H1 (cell line): ENCODE data around the gene KAT5. TPM values are rescaled to one million over a fixed set of nuclear protein-coding genes. Genes with fewer than 3 reads are reported as not detected.

Experiments used
- CTCF ChIA-PET: fragments of 300-600 bp; sonication (Branson Sonifier 250); formaldehyde crosslinking; loops from one replicate; lab custom pipeline; 2021; ENCODE audit not compliant: partially characterized antibody; lab: Charles Lee
- POLR2A ChIA-PET: fragments of 300-600 bp; sonication (Branson Sonifier 250); formaldehyde crosslinking; loops from one replicate; lab custom pipeline; 2021; ENCODE audit warnings: inconsistent platforms; ENCODE audit not compliant: partially characterized antibody; lab: Charles Lee
- DNase-seq, 2 experiments: peaks; one replicate each; pipeline versions ENCODE4 v3.0.0 to v3.0.0-alpha.2; 2010 to 2022; ENCODE audit warnings: low spot score in 2 of 2, low read depth in 1 of 2, mixed read lengths in 1 of 2
- FAIRE-seq: peaks from 2 replicates; lab custom pipeline; 2011; peaks lifted over from hg19 to GRCh38; lab: Jason Lieb, UNC
- H2AFZ ChIP-seq: 2 replicates; pipeline ENCODE4 v1.8.1; 2012; ENCODE audit warnings: low read length, inconsistent platforms
- H2AK5ac ChIP-seq: 2 replicates; pipeline ENCODE4 v1.6.1; 2013; ENCODE audit warnings: low read depth, low read length
- H2BK120ac ChIP-seq: replicated peaks from 2 replicates; pipeline ENCODE3; 2013; ENCODE audit warnings: low read depth, low read length, inconsistent platforms
- H2BK12ac ChIP-seq: 2 replicates; pipeline ENCODE4 v1.6.1; 2013; ENCODE audit warnings: low read depth, low read length
- H2BK15ac ChIP-seq: 2 replicates; pipeline ENCODE4 v1.6.1; 2013; ENCODE audit warnings: low read length
- H2BK20ac ChIP-seq: 2 replicates; pipeline ENCODE4 v1.6.1; 2013; ENCODE audit warnings: low read length
- H2BK5ac ChIP-seq: 2 replicates; pipeline ENCODE4 v1.6.1; 2013; ENCODE audit warnings: low read depth, low read length
- H3K14ac ChIP-seq: 2 replicates; pipeline ENCODE4 v1.6.1; 2013; ENCODE audit warnings: inconsistent platforms; ENCODE audit not compliant: insufficient read length
- H3K18ac ChIP-seq: 2 replicates; pipeline ENCODE4 v1.6.1; 2013; ENCODE audit warnings: low read length; ENCODE audit errors: extremely low read depth
- H3K23ac ChIP-seq: 2 replicates; pipeline ENCODE4 v1.6.1; 2013; ENCODE audit warnings: inconsistent platforms; ENCODE audit not compliant: insufficient read length
- H3K23me2 ChIP-seq: 2 replicates; pipeline ENCODE4 v1.6.1; 2013; ENCODE audit warnings: low read depth, low read length
- H3K27ac ChIP-seq: 2 replicates; pipeline ENCODE4 v1.6.1; 2011; ENCODE audit warnings: low read depth, low read length, inconsistent platforms
- H3K27me3 ChIP-seq, 4 experiments: replicated peaks in 1 of 4; 1 replicate in 1 of 4; 2 replicates in 3 of 4; pipeline versions ENCODE4 v1.6.1 to v1.8.1; 2011 to 2013; ENCODE audit warnings: low read length in 3 of 4, mild to moderate bottlenecking in 3 of 4, inconsistent platforms in 2 of 4, mixed read lengths in 2 of 4, moderate library complexity in 1 of 4; ENCODE audit not compliant: control insufficient read depth in 3 of 4, insufficient read depth in 3 of 4; ENCODE audit errors: extremely low read depth in 1 of 4
- H3K36me3 ChIP-seq, 4 experiments: 2 replicates each; pipeline versions ENCODE4 v1.6.1 to v1.8.1; 2011 to 2013; ENCODE audit warnings: mild to moderate bottlenecking in 4 of 4, low read length in 3 of 4, moderate library complexity in 2 of 4, control low read depth in 1 of 4, inconsistent platforms in 1 of 4; ENCODE audit not compliant: insufficient read depth in 4 of 4, control insufficient read depth in 2 of 4
- H3K4ac ChIP-seq: replicated peaks from 2 replicates; pipeline ENCODE3; 2013; ENCODE audit warnings: low read length, low read depth, mixed read lengths, inconsistent platforms; ENCODE audit not compliant: insufficient read length
- H3K4me1 ChIP-seq, 4 experiments: replicated peaks in 1 of 4; 1 replicate in 1 of 4; 2 replicates in 3 of 4; pipeline versions ENCODE4 v1.6.1 to v1.8.1; 2011 to 2013; ENCODE audit warnings: low read length in 3 of 4, inconsistent platforms in 2 of 4, mixed read lengths in 1 of 4; ENCODE audit not compliant: insufficient read depth in 4 of 4, control insufficient read depth in 3 of 4
- H3K4me2 ChIP-seq, 2 experiments: 2 replicates each; pipeline versions ENCODE4 v1.6.1 to v1.8.1; 2011 to 2013; ENCODE audit warnings: low read depth in 2 of 2, low read length in 2 of 2, control low read depth in 1 of 2, inconsistent platforms in 1 of 2, mild to moderate bottlenecking in 1 of 2; ENCODE audit not compliant: insufficient read depth in 1 of 2
- H3K4me3 ChIP-seq, 4 experiments: fragments of 200-600, 300-600 bp in 1 of 4; sonication (generic), shearing (Covaris generic), sonication (Bioruptor Twin) in 1 of 4; 2 replicates each; pipeline versions ENCODE4 v1.5.1 to v1.8.1; 2011 to 2016; ENCODE audit warnings: low read length in 4 of 4, low read depth in 3 of 4, control low read depth in 2 of 4, inconsistent platforms in 2 of 4, mild to moderate bottlenecking in 2 of 4, mixed read lengths in 1 of 4, moderate library complexity in 1 of 4; ENCODE audit not compliant: insufficient read depth in 2 of 4; ENCODE audit errors: extremely low read depth in 1 of 4
- H3K56ac ChIP-seq: replicated peaks from 2 replicates; pipeline ENCODE3; 2013; ENCODE audit warnings: low read depth, mild to moderate bottlenecking, mixed read lengths, low read length, inconsistent platforms; ENCODE audit not compliant: insufficient read length
- H3K79me1 ChIP-seq: 2 replicates; pipeline ENCODE4 v1.6.1; 2013; ENCODE audit warnings: low read depth, low read length, control low read depth
- H3K79me2 ChIP-seq, 2 experiments: 2 replicates each; pipeline versions ENCODE4 v1.6.1 to v1.8.1; 2012 to 2013; ENCODE audit warnings: low read length in 2 of 2, mild to moderate bottlenecking in 2 of 2, inconsistent platforms in 1 of 2; ENCODE audit not compliant: insufficient read depth in 2 of 2, control insufficient read depth in 1 of 2
- H3K9ac ChIP-seq, 4 experiments: replicated peaks in 1 of 4; 1 replicate in 1 of 4; 2 replicates in 3 of 4; pipeline versions ENCODE4 v1.6.1 to v1.8.1; 2011 to 2013; ENCODE audit warnings: low read depth in 3 of 4, low read length in 3 of 4, control low read depth in 2 of 4, mild to moderate bottlenecking in 2 of 4, moderate library complexity in 2 of 4, inconsistent platforms in 1 of 4; ENCODE audit errors: extremely low read depth in 1 of 4
- H3K9me3 ChIP-seq, 2 experiments: 2 replicates each; pipeline versions ENCODE4 v1.6.1 to v1.8.1; 2012 to 2013; ENCODE audit warnings: mild to moderate bottlenecking in 2 of 2, moderate library complexity in 2 of 2, control low read depth in 1 of 2, inconsistent platforms in 1 of 2, low read depth in 1 of 2, low read length in 1 of 2, mixed read lengths in 1 of 2; ENCODE audit not compliant: insufficient read depth in 2 of 2
- H4K20me1 ChIP-seq, 2 experiments: replicated peaks in 1 of 2; 2 replicates each; pipeline versions ENCODE3 to v1.8.1; 2011 to 2013; ENCODE audit warnings: inconsistent platforms in 2 of 2, low read length in 2 of 2, mild to moderate bottlenecking in 1 of 2; ENCODE audit not compliant: insufficient read depth in 2 of 2, control insufficient read depth in 1 of 2
- H4K5ac ChIP-seq: 2 replicates; pipeline ENCODE4 v1.6.1; 2013; ENCODE audit warnings: low read length, low read depth, mixed read lengths, inconsistent platforms; ENCODE audit not compliant: insufficient read length
- H4K8ac ChIP-seq: 2 replicates; pipeline ENCODE4 v1.8.0; 2013; ENCODE audit warnings: mild to moderate bottlenecking, moderate library complexity, low read length, inconsistent platforms; ENCODE audit not compliant: insufficient read depth; ENCODE audit errors: extremely low read depth
- H4K91ac ChIP-seq: replicated peaks from 2 replicates; pipeline ENCODE3; 2013; ENCODE audit warnings: low read length, mixed read lengths, inconsistent platforms; ENCODE audit not compliant: insufficient read length
- CTCF ChIP-seq, 3 experiments: IDR thresholded peaks; 1 replicate in 2 of 3; 2 replicates in 1 of 3; pipeline versions ENCODE4 v1.5.1 to v1.6.1; 2011; ENCODE audit warnings: low read length in 3 of 3, mild to moderate bottlenecking in 3 of 3, inconsistent platforms in 2 of 3, low read depth in 1 of 3, moderate library complexity in 1 of 3; ENCODE audit not compliant: insufficient read depth in 1 of 3; ENCODE audit errors: control extremely low read depth in 1 of 3
- EGR1 ChIP-seq: IDR thresholded peaks from 2 replicates; pipeline ENCODE4 v1.6.1; 2011; ENCODE audit warnings: low read depth, low read length, borderline replicate concordance
- KDM1A ChIP-seq: fragments of 200-600, 300-600 bp; sonication (generic); IDR thresholded peaks from 2 replicates; pipeline ENCODE4 v1.7.1; 2016; ENCODE audit warnings: mild to moderate bottlenecking, low read length, borderline replicate concordance
- RAD21 ChIP-seq, 2 experiments: IDR thresholded peaks in 1 of 2; conservative IDR thresholded peaks in 1 of 2; 2 replicates each; pipeline ENCODE4 v1.6.1; 2011; ENCODE audit warnings: low read depth in 2 of 2, low read length in 2 of 2, improper control_type of control experiment in 1 of 2, inconsistent platforms in 1 of 2, mild to moderate bottlenecking in 1 of 2, moderate library complexity in 1 of 2
- TBP ChIP-seq: IDR thresholded peaks from 2 replicates; pipeline ENCODE4 v1.6.1; 2011; ENCODE audit warnings: low read depth, low read length, improper control_type of control experiment
- WGBS, 2 experiments: shearing (Covaris generic) in 1 of 2; methylation state at CpG; one replicate each; pipeline versions ENCODE4 v1.1.6 to v1.1.7; 2013 to 2015; ENCODE audit warnings: low lambda C conversion rate in 2 of 2, mixed read lengths in 2 of 2, inconsistent platforms in 1 of 2, low coverage in 1 of 2, missing lambda C conversion rate in 1 of 2; ENCODE audit not compliant: insufficient replicate concordance in 2 of 2, insufficient coverage in 1 of 2, insufficient read length in 1 of 2; ENCODE audit errors: extremely low coverage in 1 of 2, missing lambda C conversion rate in 1 of 2; 5-methylcytosine and 5-hydroxymethylcytosine counted together
- polyA plus RNA-seq, 7 experiments: library from polyadenylated mRNA; depleted of rRNA in 3 of 7; stranded (reverse) in 5 of 7; unstranded in 2 of 7; fragments of >200 nt in 5 of 7; fragments of 200-250 nt in 2 of 7; gene quantifications; 1 replicate in 5 of 7; 2 replicates in 1 of 7; 4 replicates in 1 of 7; pipeline versions ENCODE4 v1.2.1 to v1.2.3, GENCODE V29; 2011 to 2013; ENCODE audit warnings: missing spikeins in 2 of 7, mixed read lengths in 2 of 7
- total RNA-seq: library from RNA; stranded (reverse); fragmentation: NEBNext Ultra II Directional; extraction: Animal tissue kit (Norgen Biotek cat#: 25700); gene quantifications from 2 replicates; pipeline ENCODE4 v1.2.1, GENCODE V29; 2021

The KAT5 gene
- total and polyA plus RNA-seq, 2 of the 8 experiments (the other 6 are each of a cell fraction or from before 2014, with no cell fraction given): 26.7 to 37.4 TPM

GRCh38 chr11:65744026-65744698, 32.1 kb downstream of the KAT5 start:
- H2BK20ac ChIP-seq: no peak overlapping the region
- H3K27ac ChIP-seq: no peak overlapping the region
- no peak overlapping the region for H4K91ac ChIP-seq
- H2BK12ac ChIP-seq: no peak overlapping the region
- H4K8ac ChIP-seq: peak overlapping the region; percentile 25; the same call in 1 of the 2 replicates
- ChIA-PET POLR2A (interaction anchor here (1.1 to 1.2 kb wide), 2 partner anchors 24 to 30 kb away, joined by 3 to 4 read pairs; partner anchors contain the start of gene RNASEH2C), CTCF (interaction anchor here (0.6 to 2.2 kb wide), 23 partner anchors 10 to 461 kb away, joined by 3 to 8 read pairs (median 4); no protein-coding TSS in a partner anchor)
- H3K14ac ChIP-seq: no peak overlapping the region
- H2AK5ac ChIP-seq: no peak overlapping the region
- H3K56ac ChIP-seq: no peak overlapping the region
- peaks cover 3 to 16% of the 10 kb centered on the region in 2 experiments; a peak in 3 of 4 replicates for H3K9me3 ChIP-seq
- no peaks in the 10 kb centered on the region for H3K4me1 ChIP-seq
- no peak overlapping the region for H3K9ac ChIP-seq
- no peak overlapping the region for H2BK120ac ChIP-seq
- no peak overlapping the region for H2AFZ ChIP-seq
- H3K79me2 ChIP-seq: no peaks in the 10 kb centered on the region
- no peak overlapping the region for H3K4me2 ChIP-seq
- H2BK5ac ChIP-seq: no peak overlapping the region
- no peak overlapping the region for H4K5ac ChIP-seq
- no peak overlapping the region for H3K18ac ChIP-seq
- no peak overlapping the region for H3K23ac ChIP-seq
- H3K4me3 ChIP-seq: no peak overlapping the region
- WGBS, 2 experiments: 93% methylated on average over 17 of the region's 18 CpGs; no CpG with 5 or more reads in 1 of the 2 experiments
- H2BK15ac ChIP-seq: no peak overlapping the region
- H3K36me3 ChIP-seq: no peaks in the 10 kb centered on the region
- FAIRE-seq (no peak), DNase-seq (peak in 1 of 2 experiments; percentile 50)
- TF ChIP-seq TBP (peak; percentile 38; the same call in 1 of the 2 replicates), KDM1A (no peak), EGR1 (no peak), RAD21 (IDR thresholded peaks at IDR 0.05 in 1 of 2, conservative IDR thresholded peaks at IDR 0.05 in 1 of 2; ENCODE audit: low read depth in 2 of 2, low read length in 2 of 2) (peak; percentile 62 to 72), CTCF (IDR thresholded peaks at IDR 0.05; ENCODE audit: control extremely low read depth in 1 of 3, insufficient read depth in 1 of 3, low read depth in 1 of 3, low read length in 3 of 3) (peak; percentile 44 to 78 (median 61))
- H3K23me2 ChIP-seq: no peaks in the 10 kb centered on the region
- no peaks in the 10 kb centered on the region for H3K79me1 ChIP-seq
- H3K27me3 ChIP-seq: peaks cover 0 to 2% (median 0%) of the 10 kb centered on the region in 4 experiments; a peak in 1 of 7 replicates
- H3K4ac ChIP-seq: no peak overlapping the region
- H4K20me1 ChIP-seq: no peaks in the 10 kb centered on the region
